ENCODE measurements around the gene CSNK1A1L. TPM values are rescaled to one million over a fixed set of nuclear protein-coding genes. Genes with fewer than 3 reads are reported as not detected.

CSNK1A1L gene
- total RNA-seq, 1 donor from 2014 or later, result not detected

DNA sequence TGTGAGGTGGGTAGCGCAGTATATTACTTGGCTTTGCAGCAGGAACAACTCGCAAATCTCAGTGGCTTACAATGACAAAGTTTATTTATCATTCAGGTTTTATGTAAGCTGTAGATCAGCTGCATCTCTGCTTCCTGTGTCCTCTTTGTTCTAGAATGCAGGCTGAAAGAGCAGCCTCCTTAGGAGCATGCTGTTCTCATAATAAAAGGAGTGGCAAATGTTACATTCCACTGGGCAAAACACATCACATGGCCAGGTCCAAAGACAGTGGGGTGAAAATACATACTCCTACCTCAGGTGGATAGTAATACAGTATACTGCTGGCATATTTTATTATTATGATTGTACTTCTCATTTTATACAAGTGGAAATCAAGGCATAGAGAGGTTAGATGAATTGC lies 1.2 kb upstream of the CSNK1A1L start:
- DNase-seq, result no peak

DNA sequence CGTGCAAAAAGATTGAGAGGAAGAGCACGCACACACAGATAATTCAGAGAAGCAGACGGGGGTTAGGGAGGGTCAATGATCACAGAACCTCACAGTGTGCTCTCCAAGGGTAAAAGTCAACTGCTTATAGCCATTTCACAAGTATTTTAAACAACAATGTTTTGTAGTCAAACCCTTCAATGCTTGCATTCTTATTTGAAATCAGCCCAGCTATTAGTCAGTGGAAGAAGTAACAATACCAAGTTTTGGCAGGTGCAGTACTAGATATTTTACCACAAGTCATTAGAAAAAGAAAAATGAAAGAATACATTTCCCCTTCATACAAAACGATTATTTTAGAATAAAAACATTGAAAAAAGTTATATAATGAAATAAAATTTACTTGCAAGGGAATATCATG lies 2.6 kb downstream of the CSNK1A1L start:
- DNase-seq, result no peak

DNA sequence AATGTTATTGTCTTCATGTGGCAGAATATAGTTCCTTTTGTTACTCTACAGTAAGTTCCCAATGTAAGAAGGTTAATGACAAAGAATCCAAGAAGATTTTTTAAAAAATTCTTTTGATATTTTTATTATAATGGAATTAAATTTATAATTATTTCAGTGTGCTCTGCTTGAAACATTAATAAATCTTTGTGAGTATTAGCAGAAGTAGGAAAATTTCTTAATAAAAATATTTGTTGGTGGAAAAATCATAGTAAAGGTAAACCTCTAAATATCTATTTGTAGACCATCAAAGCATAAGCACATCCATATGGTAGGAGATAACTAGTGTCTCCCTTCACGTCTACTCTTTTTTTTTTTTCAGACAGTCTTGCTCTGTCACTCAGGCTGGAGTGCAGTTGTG lies 4.3 kb downstream of the CSNK1A1L start:
- DNase-seq, result no peak

GRCh38 chr13:37100731-37101130 lies 4.7 kb downstream of the CSNK1A1L start:
- peak; percentile 83 for DNase-seq

- DNase-seq, result no peak
These were observed 8.4 kb downstream of the CSNK1A1L start for GRCh38 chr13:37097076-37097475.

GRCh38 chr13:37094840-37095239 lies 10.6 kb downstream of the CSNK1A1L start:
- no peak for DNase-seq

DNA sequence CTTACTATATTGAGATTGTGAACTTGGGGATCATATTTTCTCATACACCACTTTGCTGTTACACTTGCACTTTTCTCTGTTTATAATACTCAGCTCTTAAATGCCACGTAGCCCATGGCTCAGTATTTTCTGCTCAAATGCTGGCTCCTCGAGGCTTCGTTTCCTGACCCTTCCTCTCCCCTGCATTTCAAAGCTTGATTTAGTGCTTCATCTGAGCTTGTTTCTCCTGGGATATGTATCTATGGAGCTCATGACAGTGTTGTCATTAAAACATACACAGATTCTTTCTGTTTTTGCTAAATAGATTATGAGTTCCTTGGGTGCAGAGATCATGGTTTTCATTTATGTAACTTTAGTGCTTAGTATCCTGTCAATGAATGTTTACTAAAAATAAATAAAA lies 11.4 kb downstream of the CSNK1A1L start:
- no peak for DNase-seq

DNA sequence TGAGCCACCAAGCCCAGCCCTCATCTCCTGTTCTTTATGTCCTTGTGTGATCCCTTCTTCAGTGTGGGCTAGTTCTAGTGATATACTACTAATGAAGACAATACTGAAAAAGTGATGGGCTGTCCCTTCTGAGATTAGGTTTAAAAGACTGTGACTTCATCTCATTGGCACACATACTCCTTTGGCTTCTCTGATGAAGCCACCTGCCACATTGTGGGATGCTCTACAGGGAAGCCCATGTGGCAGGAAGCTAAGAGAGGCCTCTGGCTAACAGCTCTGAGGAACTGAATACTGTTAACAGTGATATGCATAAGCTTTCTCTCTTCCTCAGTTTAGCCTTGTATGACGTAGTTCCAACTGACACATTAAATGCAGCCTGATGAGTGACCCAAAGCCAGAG lies 13.6 kb downstream of the CSNK1A1L start:
- no peak for DNase-seq

DNA sequence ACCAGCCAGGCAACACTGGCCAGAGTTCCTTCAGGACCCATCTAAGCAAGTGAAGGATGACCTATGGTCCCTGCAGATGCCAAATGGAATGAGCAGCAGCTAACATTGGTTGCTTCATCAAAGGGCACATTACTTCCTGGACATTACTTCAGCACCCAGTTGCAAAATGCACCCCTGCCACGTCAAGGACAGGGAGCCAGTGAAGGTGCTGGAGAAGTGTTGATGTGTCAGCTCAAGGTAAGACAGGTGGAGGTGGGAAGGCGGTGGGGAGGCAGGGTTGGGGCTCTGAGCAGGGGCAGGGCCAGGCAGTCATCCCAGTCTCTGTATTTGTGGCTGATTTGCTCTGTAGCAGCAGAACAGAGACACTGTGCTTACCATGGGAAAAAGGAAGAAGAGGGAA lies 14.6 kb downstream of the CSNK1A1L start:
- DNase-seq, result no peak

GRCh38 chr13:37089495-37089894 lies 16.0 kb downstream of the CSNK1A1L start:
- no peak for DNase-seq

GRCh38 chr13:37087486-37087885 lies 18.0 kb downstream of the CSNK1A1L start:
- no peak for DNase-seq

GRCh38 chr13:37085606-37086005 lies 19.9 kb downstream of the CSNK1A1L start:
- peak; percentile 17 for DNase-seq

DNA sequence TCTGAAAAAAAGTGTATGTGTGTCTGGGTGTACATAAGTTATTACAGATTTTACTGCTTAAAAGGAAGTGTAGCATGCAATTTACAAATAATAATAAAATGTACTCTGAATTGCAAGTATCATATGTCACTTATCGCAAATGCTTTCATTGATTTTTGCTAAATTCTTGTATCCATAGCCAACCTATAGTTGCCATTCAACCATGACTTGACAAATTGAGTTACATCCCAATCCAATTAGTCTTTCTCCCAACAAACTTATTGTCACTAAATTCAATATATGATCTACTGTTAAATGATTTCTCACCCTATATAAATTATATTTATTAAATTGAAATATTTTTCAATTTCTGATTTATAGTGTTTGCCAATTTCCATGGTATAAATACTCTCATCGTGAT lies 28.6 kb downstream of the CSNK1A1L start:
- DNase-seq, result no peak

DNA sequence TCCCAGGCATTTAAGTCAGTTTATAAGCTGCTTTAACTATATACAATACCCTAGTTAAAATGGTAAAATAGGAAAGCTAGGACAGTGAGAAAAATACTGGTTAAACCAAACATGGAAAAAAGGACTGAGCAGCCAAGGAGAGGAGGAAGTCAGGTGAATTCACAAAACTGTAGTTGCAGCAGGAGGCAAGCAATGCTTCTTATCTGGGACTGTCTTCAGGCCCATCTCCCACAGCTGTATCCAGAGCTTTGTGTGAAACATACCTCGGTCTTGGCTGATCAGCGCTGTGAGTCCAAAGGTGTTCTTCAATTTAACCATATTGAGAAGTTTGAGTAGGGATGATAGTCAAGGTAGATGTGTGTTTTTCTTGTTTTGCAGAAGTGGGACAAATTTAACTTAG lies 30.3 kb downstream of the CSNK1A1L start:
- no peak for DNase-seq

DNA sequence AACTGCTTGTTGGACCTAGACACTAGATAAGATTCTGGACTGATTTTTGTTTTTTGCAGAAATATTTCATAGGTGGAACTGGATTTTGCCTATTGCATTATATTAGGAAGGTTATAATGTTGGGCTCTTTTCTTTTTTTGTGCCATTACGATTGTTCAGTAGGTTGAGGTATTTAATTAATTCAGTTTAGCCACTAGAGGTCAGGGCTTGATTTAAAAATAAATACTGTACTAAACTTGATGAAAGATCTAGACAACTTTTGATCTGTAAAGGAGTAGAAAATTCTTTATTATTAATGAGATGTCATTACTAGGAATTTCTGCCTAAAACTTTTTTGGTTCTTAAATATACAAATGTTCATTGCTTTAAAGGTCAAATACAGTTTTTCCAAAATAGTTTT lies 30.8 kb downstream of the CSNK1A1L start:
- DNase-seq, result peak; percentile 59

- no peak for DNase-seq
These were observed 33.4 kb downstream of the CSNK1A1L start for GRCh38 chr13:37072024-37072423.

DNA sequence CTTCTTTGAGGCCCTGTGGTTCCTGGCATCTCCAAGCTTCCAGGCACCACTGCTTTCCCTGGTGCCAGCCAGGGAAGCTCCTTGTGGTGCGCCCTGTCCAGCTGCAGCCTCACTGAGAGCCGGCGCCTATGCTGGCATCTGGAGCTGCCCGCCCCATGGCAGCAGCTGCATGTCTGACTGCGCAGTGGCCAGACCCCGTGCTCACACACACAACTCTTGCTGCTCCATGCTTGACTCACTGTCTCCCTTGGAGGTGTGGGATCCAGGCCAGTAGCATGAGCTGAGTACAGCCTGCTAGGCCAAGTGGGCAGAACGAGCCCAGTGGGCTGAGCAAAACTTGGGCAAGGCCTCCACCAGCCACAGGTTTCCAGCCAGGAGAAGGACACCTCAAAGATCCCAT lies 34.5 kb downstream of the CSNK1A1L start:
- DNase-seq, result no peak

DNA sequence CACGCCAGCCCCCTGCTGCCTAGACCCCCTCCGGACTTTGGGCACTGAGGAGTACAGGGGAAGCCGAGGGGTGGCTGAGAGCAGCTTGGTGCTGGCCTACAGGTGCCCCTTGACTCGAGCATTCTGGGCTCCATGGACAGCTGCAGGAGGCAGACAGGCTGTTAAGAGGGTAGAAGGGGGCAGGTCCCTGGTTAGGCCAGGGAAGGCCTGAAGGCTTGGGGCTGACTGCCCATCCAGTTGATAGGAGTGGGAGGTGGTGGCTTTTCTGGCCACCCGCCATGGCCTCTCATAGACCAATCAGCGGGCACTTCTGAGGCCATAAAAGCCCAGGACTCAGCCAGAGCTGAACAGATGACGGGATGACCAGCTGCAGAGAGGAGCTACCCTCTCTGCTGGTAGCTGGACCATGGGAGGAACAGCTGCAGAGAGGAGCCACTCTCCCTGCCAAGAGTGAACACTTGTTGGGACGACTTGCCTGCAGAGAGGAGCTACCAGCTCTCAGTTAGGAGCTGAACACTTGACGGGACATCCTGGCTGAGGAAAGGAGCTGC lies 35.2 kb downstream of the CSNK1A1L start:
- DNase-seq, result peak; percentile 18

GRCh38 chr13:37069597-37070103 lies 35.8 kb downstream of the CSNK1A1L start:
- DNase-seq, result no peak

DNA sequence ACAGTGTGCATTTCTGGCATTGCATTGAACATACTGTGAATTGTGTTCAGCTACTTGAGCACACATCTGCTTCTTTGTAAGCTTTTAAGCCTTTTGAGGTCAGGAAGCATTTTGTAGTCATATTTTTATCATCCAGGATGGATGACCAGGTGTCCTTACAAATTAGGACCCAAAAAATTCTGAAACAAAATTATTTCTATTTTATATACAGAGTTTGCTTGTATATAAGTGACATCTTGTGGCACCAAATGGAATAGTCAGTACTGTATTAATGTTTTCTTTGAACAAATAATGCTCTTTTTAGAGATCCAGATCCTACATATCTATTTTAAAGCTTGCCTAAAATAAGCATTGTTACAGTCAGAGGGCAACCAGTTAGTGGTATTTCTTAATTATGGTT lies 36.5 kb downstream of the CSNK1A1L start:
- peak; percentile 19 for DNase-seq

DNA sequence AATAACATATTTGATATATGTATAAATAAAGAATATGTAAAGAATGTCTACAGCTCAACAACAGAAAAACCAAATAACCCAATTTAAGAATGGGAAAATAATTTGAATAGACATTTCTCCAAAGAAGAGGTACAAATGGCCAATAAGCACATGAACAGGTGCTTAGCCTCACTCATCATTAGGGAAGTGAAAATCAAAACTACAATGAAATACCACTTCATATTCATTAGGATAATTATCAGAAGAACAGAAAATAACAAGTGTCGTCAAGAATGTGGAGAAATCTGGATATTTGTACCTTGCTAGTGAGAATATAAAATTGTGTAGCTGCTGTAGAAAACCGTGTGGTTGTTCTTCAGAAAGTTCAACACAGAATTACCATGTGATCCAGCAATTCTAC lies 37.6 kb downstream of the CSNK1A1L start:
- no peak for DNase-seq

- no peak for DNase-seq
These were observed 39.5 kb downstream of the CSNK1A1L start for GRCh38 chr13:37065890-37066526.

- no peak for DNase-seq
These were observed 45.6 kb downstream of the CSNK1A1L start for GRCh38 chr13:37059848-37060192.
